HepG2 (cell line): ENCODE measurements around the gene KLHDC4.

ENCODE experiments used
- FOXP1 ChIP-seq, 2 experiments: fragments of 450-650 bp in 1 of 2; IDR thresholded peaks; 2 replicates each; pipeline ENCODE4 v1.6.1; 2017 to 2018; ENCODE audit warnings: antibody characterized with exemption in 1 of 2
- SOX6 ChIP-seq, 2 experiments: fragments of 450-650 bp in 1 of 2; sonication (generic) in 1 of 2; formaldehyde crosslinking in 1 of 2; IDR thresholded peaks; 2 replicates each; pipeline versions ENCODE4 v1.4.0 to v1.6.1; 2017 to 2020; ENCODE audit warnings: antibody characterized with exemption in 1 of 2, mild to moderate bottlenecking in 1 of 2, missing genetic modification reagents in 1 of 2
- TCF7L2 ChIP-seq: IDR thresholded peaks from 2 replicates; pipeline ENCODE4 v1.6.1; 2011; ENCODE audit warnings: mild to moderate bottlenecking, low read depth, low read length, moderate library complexity
- ZKSCAN8 ChIP-seq: IDR thresholded peaks from 2 replicates; pipeline ENCODE4 v1.6.1; 2016; ENCODE audit warnings: borderline replicate concordance, missing genetic modification reagents, missing compliant biosample characterization
- ZNF260 ChIP-seq: sonication (generic); formaldehyde crosslinking; IDR thresholded peaks from 2 replicates; pipeline ENCODE4 v1.4.0; 2020; ENCODE audit warnings: missing genetic modification reagents, low read depth, mild to moderate bottlenecking, borderline replicate concordance
- TF ChIP-seq, protein P1 (sequence below): sonication (generic); formaldehyde crosslinking; conservative IDR thresholded peaks from 2 replicates; pipeline ENCODE4 v1.4.0; 2020; ENCODE audit warnings: missing genetic modification reagents
- TF ChIP-seq, protein P2 (sequence below): sonication (generic); formaldehyde crosslinking; IDR thresholded peaks from 2 replicates; pipeline ENCODE4 v1.5.0; 2020; ENCODE audit warnings: mild to moderate bottlenecking, missing genetic modification reagents, moderate library complexity

DNA sequence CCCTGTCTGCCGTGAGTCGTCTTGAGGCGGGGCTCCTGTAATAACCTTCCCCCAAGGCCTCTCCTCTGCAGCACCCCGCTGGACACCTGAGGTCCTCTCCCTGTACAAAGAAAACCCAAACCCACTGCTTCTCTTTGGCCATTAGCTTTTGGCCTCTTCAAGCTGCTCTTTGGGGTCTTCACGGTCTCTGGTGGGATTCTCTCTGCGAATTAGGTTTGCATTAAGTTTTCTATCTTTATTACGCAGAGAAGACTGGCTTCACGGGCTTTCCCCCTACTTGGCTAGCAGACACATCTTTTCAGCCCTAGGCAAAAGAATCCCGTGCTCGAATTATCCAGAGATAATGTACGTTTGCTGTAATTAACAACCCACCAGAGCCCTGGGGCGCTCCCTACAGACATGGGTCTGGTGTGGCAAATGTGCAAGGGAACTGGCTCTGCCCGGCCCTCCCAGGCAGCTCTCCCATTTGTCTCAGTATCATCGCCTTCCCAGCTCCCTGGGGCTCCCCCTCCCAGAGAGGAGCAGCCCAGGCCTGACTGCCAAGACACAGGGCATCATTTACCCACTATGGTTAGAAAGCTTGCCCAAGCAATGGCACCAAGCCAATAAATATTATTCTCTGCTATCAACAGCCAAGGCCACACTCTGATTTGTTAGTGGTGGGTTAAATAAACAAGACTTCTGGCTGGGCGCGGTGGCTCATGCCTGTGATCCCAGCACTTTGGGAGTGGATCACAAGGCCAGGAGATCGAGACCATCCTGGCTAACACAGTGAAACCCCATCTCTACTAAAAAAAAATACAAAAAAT lies 24.7 kb upstream of the KLHDC4 start:
- no peak for TF ChIP-seq ZNF260
- no peak for TF ChIP-seq FOXP1 (IDR thresholded peaks at IDR 0.05)
- TF ChIP-seq FOXP1 (CRISPR knock-in tag; IDR thresholded peaks at IDR 0.05) = no peak
- TF ChIP-seq TCF7L2 = no peak
- TF ChIP-seq, protein P1, sequence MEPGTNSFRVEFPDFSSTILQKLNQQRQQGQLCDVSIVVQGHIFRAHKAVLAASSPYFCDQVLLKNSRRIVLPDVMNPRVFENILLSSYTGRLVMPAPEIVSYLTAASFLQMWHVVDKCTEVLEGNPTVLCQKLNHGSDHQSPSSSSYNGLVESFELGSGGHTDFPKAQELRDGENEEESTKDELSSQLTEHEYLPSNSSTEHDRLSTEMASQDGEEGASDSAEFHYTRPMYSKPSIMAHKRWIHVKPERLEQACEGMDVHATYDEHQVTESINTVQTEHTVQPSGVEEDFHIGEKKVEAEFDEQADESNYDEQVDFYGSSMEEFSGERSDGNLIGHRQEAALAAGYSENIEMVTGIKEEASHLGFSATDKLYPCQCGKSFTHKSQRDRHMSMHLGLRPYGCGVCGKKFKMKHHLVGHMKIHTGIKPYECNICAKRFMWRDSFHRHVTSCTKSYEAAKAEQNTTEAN (CRISPR knock-in tag) = no peak
- TF ChIP-seq, protein P2, sequence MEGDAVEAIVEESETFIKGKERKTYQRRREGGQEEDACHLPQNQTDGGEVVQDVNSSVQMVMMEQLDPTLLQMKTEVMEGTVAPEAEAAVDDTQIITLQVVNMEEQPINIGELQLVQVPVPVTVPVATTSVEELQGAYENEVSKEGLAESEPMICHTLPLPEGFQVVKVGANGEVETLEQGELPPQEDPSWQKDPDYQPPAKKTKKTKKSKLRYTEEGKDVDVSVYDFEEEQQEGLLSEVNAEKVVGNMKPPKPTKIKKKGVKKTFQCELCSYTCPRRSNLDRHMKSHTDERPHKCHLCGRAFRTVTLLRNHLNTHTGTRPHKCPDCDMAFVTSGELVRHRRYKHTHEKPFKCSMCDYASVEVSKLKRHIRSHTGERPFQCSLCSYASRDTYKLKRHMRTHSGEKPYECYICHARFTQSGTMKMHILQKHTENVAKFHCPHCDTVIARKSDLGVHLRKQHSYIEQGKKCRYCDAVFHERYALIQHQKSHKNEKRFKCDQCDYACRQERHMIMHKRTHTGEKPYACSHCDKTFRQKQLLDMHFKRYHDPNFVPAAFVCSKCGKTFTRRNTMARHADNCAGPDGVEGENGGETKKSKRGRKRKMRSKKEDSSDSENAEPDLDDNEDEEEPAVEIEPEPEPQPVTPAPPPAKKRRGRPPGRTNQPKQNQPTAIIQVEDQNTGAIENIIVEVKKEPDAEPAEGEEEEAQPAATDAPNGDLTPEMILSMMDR = no peak
- no peak for TF ChIP-seq ZKSCAN8
- no peak for TF ChIP-seq SOX6 (IDR thresholded peaks at IDR 0.05)
- TF ChIP-seq SOX6 (CRISPR knock-in tag; IDR thresholded peaks at IDR 0.05) = no peak
